Measurements from ENCODE around the gene DAPK2.

DNA sequence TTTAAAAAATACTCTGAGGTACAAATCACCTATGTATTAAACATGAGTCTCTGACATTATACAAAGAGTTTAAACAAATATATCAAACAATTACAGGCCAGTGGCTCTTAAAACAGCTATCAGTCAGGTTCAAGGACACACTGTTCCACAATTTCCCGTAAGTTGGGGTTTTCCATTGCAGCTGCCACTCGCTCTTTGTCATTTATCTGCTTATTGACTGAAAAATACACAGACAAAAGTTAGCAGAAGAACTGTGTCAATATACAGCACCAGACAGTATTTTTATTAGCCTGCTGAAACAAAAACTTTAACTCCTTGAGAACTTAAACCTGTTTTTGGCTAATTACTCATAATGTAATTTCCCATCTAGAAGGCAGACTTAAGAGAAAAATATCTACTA, 26.5 kb upstream of the DAPK2 start:
- TF ChIP-seq, protein P1, sequence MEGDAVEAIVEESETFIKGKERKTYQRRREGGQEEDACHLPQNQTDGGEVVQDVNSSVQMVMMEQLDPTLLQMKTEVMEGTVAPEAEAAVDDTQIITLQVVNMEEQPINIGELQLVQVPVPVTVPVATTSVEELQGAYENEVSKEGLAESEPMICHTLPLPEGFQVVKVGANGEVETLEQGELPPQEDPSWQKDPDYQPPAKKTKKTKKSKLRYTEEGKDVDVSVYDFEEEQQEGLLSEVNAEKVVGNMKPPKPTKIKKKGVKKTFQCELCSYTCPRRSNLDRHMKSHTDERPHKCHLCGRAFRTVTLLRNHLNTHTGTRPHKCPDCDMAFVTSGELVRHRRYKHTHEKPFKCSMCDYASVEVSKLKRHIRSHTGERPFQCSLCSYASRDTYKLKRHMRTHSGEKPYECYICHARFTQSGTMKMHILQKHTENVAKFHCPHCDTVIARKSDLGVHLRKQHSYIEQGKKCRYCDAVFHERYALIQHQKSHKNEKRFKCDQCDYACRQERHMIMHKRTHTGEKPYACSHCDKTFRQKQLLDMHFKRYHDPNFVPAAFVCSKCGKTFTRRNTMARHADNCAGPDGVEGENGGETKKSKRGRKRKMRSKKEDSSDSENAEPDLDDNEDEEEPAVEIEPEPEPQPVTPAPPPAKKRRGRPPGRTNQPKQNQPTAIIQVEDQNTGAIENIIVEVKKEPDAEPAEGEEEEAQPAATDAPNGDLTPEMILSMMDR (IDR thresholded peaks at IDR 0.05), result no peak
- TF ChIP-seq POLR2A (IDR thresholded peaks at IDR 0.05; ENCODE audit: low read length) (no peak), ZSCAN20 (CRISPR knock-in tag; IDR thresholded peaks at IDR 0.05) (no peak), EP300 (IDR thresholded peaks at IDR 0.05) (no peak), CHD4 (IDR thresholded peaks at IDR 0.05; ENCODE audit: borderline replicate concordance) (no peak), JUN (IDR thresholded peaks at IDR 0.05) (no peak), NFE2L2 (conservative IDR thresholded peaks at IDR 0.05; ENCODE audit: low read length) (no peak)
- TF ChIP-seq, protein P2, sequence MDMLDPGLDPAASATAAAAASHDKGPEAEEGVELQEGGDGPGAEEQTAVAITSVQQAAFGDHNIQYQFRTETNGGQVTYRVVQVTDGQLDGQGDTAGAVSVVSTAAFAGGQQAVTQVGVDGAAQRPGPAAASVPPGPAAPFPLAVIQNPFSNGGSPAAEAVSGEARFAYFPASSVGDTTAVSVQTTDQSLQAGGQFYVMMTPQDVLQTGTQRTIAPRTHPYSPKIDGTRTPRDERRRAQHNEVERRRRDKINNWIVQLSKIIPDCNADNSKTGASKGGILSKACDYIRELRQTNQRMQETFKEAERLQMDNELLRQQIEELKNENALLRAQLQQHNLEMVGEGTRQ (IDR thresholded peaks at IDR 0.05), result no peak

Measured in A549 (cell line).